Loucy (cell line): ENCODE measurements around the gene GNL3.

Source experiments
- H2AFZ ChIP-seq: fragments of 200-600 bp; sonication (generic); 2 replicates; pipeline ENCODE4 v1.6.0; 2016; ENCODE audit warnings: antibody characterized with exemption, mild to moderate bottlenecking, low read length, moderate library complexity
- H3F3A ChIP-seq: fragments of 200-600 bp; 2 replicates; pipeline ENCODE4 v1.6.0; 2016; ENCODE audit warnings: antibody characterized with exemption, low read depth, mild to moderate bottlenecking
- H3K27me3 ChIP-seq: fragments of 200-600 bp; sonication (generic); 2 replicates; pipeline ENCODE4 v1.6.1; 2014; ENCODE audit warnings: low read length, mild to moderate bottlenecking; ENCODE audit not compliant: insufficient read depth, poor library complexity, severe bottlenecking
- H3K36me3 ChIP-seq: fragments of 200-600 bp; sonication (generic); 2 replicates; pipeline ENCODE4 v1.6.1; 2016; ENCODE audit warnings: low read length; ENCODE audit not compliant: insufficient read depth
- H3K4me1 ChIP-seq: fragments of 200-600 bp; sonication (generic); 2 replicates; pipeline ENCODE4 v1.5.1; 2014; ENCODE audit warnings: low read length, mild to moderate bottlenecking; ENCODE audit not compliant: insufficient read depth, poor library complexity, severe bottlenecking
- H3K4me2 ChIP-seq: fragments of 200-600 bp; sonication (generic); 2 replicates; pipeline ENCODE4 v1.6.0; 2014; ENCODE audit warnings: antibody characterized with exemption, low read length, low read depth, mild to moderate bottlenecking; ENCODE audit not compliant: poor library complexity, severe bottlenecking
- H3K4me3 ChIP-seq: fragments of 200-600 bp; sonication (generic); 2 replicates; pipeline ENCODE4 v1.5.1; 2014; ENCODE audit warnings: low read length, mild to moderate bottlenecking, mixed read lengths; ENCODE audit not compliant: poor library complexity, severe bottlenecking
- H3K79me2 ChIP-seq: fragments of 200-600 bp; sonication (generic); 2 replicates; pipeline ENCODE4 v1.6.1; 2014; ENCODE audit warnings: low read length; ENCODE audit not compliant: insufficient read depth
- H3K9ac ChIP-seq: fragments of 200-600 bp; sonication (generic); 2 replicates; pipeline ENCODE4 v1.6.0; 2014; ENCODE audit warnings: mild to moderate bottlenecking, low read depth, low read length, moderate library complexity; ENCODE audit not compliant: poor library complexity, severe bottlenecking
- H3K9me2 ChIP-seq: fragments of 200-600 bp; sonication (generic); replicated peaks from 2 replicates; pipeline ENCODE4 v1.6.1; 2016; ENCODE audit warnings: low read depth, low read length, mixed read lengths
- H3K9me3 ChIP-seq: fragments of 200-600 bp; sonication (generic); 2 replicates; pipeline ENCODE4 v1.6.1; 2014; ENCODE audit warnings: mild to moderate bottlenecking, antibody characterized with exemption, low read length, low read depth; ENCODE audit not compliant: insufficient read depth
- H4K20me1 ChIP-seq: fragments of 200-600 bp; sonication (generic); 2 replicates; pipeline ENCODE4 v1.6.0; 2014; ENCODE audit warnings: antibody characterized with exemption, low read length, mild to moderate bottlenecking; ENCODE audit not compliant: insufficient read depth, poor library complexity, severe bottlenecking
- EZH2phosphoT487 ChIP-seq: fragments of 200-600 bp; IDR thresholded peaks from 2 replicates; pipeline ENCODE4 v1.6.1; 2018; ENCODE audit warnings: antibody characterized with exemption, mild to moderate bottlenecking, moderate library complexity, borderline replicate concordance
- TF ChIP-seq, protein P1 (sequence below): fragments of 200-600 bp; sonication (generic); conservative IDR thresholded peaks from 2 replicates; pipeline ENCODE4 v1.5.1; 2014; ENCODE audit warnings: mild to moderate bottlenecking, antibody characterized with exemption, low read length

The GNL3 gene

GRCh38 chr3:52733256-52733891 lies 47.5 kb downstream of the GNL3 start:
- Histone ChIP-seq H3K9ac (no peak overlapping the region), H3K36me3 (peaks cover 18% of the 10 kb centered on the region; the same call in 1 of the 2 replicates), H3K4me2 (no peak overlapping the region), H4K20me1 (no peaks in the 10 kb centered on the region), H2AFZ (no peak overlapping the region), H3K9me2 (no peaks in the 10 kb centered on the region), H3F3A (no peaks in the 10 kb centered on the region), H3K4me1 (peaks cover 5% of the 10 kb centered on the region), H3K27me3 (no peaks in the 10 kb centered on the region), H3K79me2 (no peaks in the 10 kb centered on the region), H3K4me3 (no peak overlapping the region), H3K9me3 (peaks cover 6% of the 10 kb centered on the region; the same call in 1 of the 2 replicates)
- TF ChIP-seq, protein P1, sequence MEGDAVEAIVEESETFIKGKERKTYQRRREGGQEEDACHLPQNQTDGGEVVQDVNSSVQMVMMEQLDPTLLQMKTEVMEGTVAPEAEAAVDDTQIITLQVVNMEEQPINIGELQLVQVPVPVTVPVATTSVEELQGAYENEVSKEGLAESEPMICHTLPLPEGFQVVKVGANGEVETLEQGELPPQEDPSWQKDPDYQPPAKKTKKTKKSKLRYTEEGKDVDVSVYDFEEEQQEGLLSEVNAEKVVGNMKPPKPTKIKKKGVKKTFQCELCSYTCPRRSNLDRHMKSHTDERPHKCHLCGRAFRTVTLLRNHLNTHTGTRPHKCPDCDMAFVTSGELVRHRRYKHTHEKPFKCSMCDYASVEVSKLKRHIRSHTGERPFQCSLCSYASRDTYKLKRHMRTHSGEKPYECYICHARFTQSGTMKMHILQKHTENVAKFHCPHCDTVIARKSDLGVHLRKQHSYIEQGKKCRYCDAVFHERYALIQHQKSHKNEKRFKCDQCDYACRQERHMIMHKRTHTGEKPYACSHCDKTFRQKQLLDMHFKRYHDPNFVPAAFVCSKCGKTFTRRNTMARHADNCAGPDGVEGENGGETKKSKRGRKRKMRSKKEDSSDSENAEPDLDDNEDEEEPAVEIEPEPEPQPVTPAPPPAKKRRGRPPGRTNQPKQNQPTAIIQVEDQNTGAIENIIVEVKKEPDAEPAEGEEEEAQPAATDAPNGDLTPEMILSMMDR = no peak
- TF ChIP-seq EZH2phosphoT487 = no peak

DNA sequence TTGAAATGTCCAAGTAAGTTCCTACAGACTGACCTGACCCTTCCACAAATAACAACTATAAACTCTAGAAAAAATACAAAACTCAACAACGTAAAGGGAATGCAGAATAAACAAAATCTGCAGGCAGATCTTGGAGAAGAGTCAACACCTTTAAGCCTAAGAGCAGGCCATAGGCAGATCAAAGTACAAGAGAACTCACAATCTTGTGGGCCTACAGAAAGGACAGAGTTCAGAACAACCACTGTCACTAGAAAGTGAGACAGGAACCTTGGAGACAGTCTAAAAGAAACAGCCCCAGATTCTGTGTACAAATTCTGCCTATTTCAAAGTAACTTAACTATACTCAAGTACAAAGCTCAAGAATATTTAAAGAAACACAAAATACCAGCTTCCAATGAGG lies 53.9 kb downstream of the GNL3 start:
- H3K4me3 ChIP-seq = no peak overlapping the region
- no peak for TF ChIP-seq EZH2phosphoT487
- TF ChIP-seq, protein P1 = no peak
- no peaks in the 10 kb centered on the region for H3F3A ChIP-seq
- H4K20me1 ChIP-seq = no peaks in the 10 kb centered on the region
- peaks cover 34% of the 10 kb centered on the region; the same call in 1 of the 2 replicates for H3K36me3 ChIP-seq
- no peak overlapping the region for H3K4me2 ChIP-seq
- H3K9me2 ChIP-seq = no peaks in the 10 kb centered on the region
- H2AFZ ChIP-seq = no peak overlapping the region
- H3K27me3 ChIP-seq = no peaks in the 10 kb centered on the region
- H3K9ac ChIP-seq = no peak overlapping the region
- no peaks in the 10 kb centered on the region for H3K9me3 ChIP-seq
- no peaks in the 10 kb centered on the region for H3K79me2 ChIP-seq
- no peaks in the 10 kb centered on the region for H3K4me1 ChIP-seq

DNA sequence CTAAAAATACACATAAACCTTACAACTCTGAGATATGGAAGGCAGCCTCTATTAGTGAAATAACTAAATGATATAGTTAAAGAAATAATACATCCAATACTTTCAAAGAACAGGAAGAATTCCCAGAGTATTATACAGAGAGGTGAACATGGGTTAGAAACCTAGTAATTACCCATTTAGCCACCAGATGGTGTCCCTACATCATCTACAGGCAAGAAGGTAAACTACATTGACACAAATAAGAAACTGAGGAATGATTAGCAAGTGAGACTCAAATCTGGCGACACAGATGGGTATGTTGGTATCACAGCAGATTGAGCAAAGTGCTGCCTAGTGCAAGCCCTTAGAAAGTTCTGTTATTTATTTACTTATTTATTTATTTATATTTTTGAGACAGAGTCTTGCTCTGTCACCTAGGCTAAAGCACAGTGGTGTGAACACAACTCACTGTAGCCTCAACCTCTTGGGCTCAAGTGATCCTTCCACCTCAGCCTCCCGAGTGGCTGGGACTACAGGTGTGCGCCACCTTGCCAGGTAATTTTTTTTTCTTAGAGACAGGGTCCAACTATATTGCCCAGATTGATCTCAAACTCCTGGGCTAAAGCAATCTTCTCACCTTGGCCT lies 56.7 kb downstream of the GNL3 start:
- Histone ChIP-seq H3F3A (no peaks in the 10 kb centered on the region), H3K4me2 (no peak overlapping the region), H3K36me3 (peaks cover 42% of the 10 kb centered on the region; the same call in 1 of the 2 replicates), H3K9me2 (no peaks in the 10 kb centered on the region), H3K9ac (no peak overlapping the region), H3K27me3 (no peaks in the 10 kb centered on the region), H4K20me1 (no peaks in the 10 kb centered on the region), H3K4me3 (no peak overlapping the region), H3K79me2 (no peaks in the 10 kb centered on the region), H2AFZ (no peak overlapping the region), H3K4me1 (no peaks in the 10 kb centered on the region), H3K9me3 (no peaks in the 10 kb centered on the region)
- TF ChIP-seq, protein P1 = peak; percentile 73
- no peak for TF ChIP-seq EZH2phosphoT487
